Caco-2 (cell line): ENCODE results near the gene RBM47. TPM values are rescaled to one million over a fixed set of nuclear protein-coding genes. Genes with fewer than 3 reads are reported as not detected.
"Not testable (repeated sequence)": the region's sequence is repeated elsewhere in the genome, so short reads cannot be mapped to it uniquely, and the experiment has no call there.

Source experiments
- BruUV-seq: library from RNA; stranded (reverse); fragments of 400-500 nt; replicated peaks from 2 replicates; lab custom pipeline; 2021; lab: Mats Ljungman, UMichigan
- CTCF ChIA-PET: fragments of 300-600 bp; sonication (Branson Sonifier 250); formaldehyde crosslinking; loops from one replicate; lab custom pipeline; 2022; ENCODE audit warnings: antibody characterized with exemption; lab: Charles Lee
- POLR2A ChIA-PET: fragments of 300-600 bp; sonication (Branson Sonifier 250); formaldehyde crosslinking; loops from one replicate; lab custom pipeline; 2022; ENCODE audit warnings: antibody characterized with exemption; lab: Charles Lee
- DNase-seq, 2 experiments: peaks; one replicate each; pipeline versions ENCODE4 v3.0.0 to v3.0.0-alpha.2; 2020 to 2022
- H3K27me3 ChIP-seq: replicated peaks from 2 replicates; pipeline ENCODE4 v1.6.0; 2011; ENCODE audit warnings: low read length; ENCODE audit not compliant: control insufficient read depth, insufficient read depth
- H3K36me3 ChIP-seq: 2 replicates; pipeline ENCODE4 v1.5.1; 2011; ENCODE audit warnings: low read length; ENCODE audit not compliant: control insufficient read depth, insufficient read depth
- H3K4me1 ChIP-seq: fragments of 250-450 bp; sonication (Bioruptor Pico); 2 replicates; pipeline ENCODE4 v1.5.1; 2020; ENCODE audit warnings: mild to moderate bottlenecking
- H3K4me3 ChIP-seq: 2 replicates; pipeline ENCODE4 v1.5.1; 2011; ENCODE audit warnings: low read depth, mild to moderate bottlenecking, control low read depth, low read length
- H3K9me3 ChIP-seq: fragments of 250-450 bp; sonication (Bioruptor Pico); 2 replicates; pipeline ENCODE4 v1.5.1; 2020; ENCODE audit warnings: mild to moderate bottlenecking, moderate library complexity
- H3K27ac Mint-ChIP-seq: one replicate; pipeline ENCODE4 v1.8.0; 2022; ENCODE audit warnings: mixed read lengths; ENCODE audit not compliant: unreplicated experiment
- H3K27me3 Mint-ChIP-seq: one replicate; pipeline ENCODE4 v1.8.0; 2022; ENCODE audit warnings: mixed read lengths; ENCODE audit not compliant: insufficient read depth, unreplicated experiment
- H3K36me3 Mint-ChIP-seq: one replicate; pipeline ENCODE4 v1.8.0; 2022; ENCODE audit warnings: mild to moderate bottlenecking, mixed read lengths; ENCODE audit not compliant: insufficient read depth, unreplicated experiment
- H3K4me1 Mint-ChIP-seq: one replicate; pipeline ENCODE4 v1.8.0; 2022; ENCODE audit warnings: low read depth, mixed read lengths; ENCODE audit not compliant: unreplicated experiment
- H3K4me3 Mint-ChIP-seq: one replicate; pipeline ENCODE4 v1.8.0; 2022; ENCODE audit warnings: mild to moderate bottlenecking, moderate library complexity, mixed read lengths; ENCODE audit not compliant: unreplicated experiment
- H3K9me3 Mint-ChIP-seq: one replicate; pipeline ENCODE4 v1.8.0; 2022; ENCODE audit warnings: mixed read lengths; ENCODE audit not compliant: unreplicated experiment
- CTCF ChIP-seq, 2 experiments: fragments of 200-600 bp in 1 of 2; IDR thresholded peaks; 1 replicate in 1 of 2; 2 replicates in 1 of 2; pipeline versions ENCODE4 v1.5.1 to v1.8.0; 2011 to 2022; ENCODE audit warnings: antibody characterized with exemption in 1 of 2, control low read depth in 1 of 2, inconsistent platforms in 1 of 2, low read depth in 1 of 2, low read length in 1 of 2, mild to moderate bottlenecking in 1 of 2, moderate library complexity in 1 of 2; ENCODE audit not compliant: insufficient read depth in 1 of 2, severe bottlenecking in 1 of 2, unreplicated experiment in 1 of 2
- intact Hi-C: fragments of 100-400 bp; cut with micrococcal nuclease; formaldehyde crosslinking; loops from one replicate; pipeline ENCODE4 v1.10.0; 2022; ENCODE audit not compliant: unreplicated experiment
- total RNA-seq: library from RNA; stranded (reverse); gene quantifications from 2 replicates; pipeline ENCODE4 v1.2.3, GENCODE V29; 2022

The RBM47 gene
- total RNA-seq, 1 experiment from 2014 or later, result 62.1 TPM

DNA sequence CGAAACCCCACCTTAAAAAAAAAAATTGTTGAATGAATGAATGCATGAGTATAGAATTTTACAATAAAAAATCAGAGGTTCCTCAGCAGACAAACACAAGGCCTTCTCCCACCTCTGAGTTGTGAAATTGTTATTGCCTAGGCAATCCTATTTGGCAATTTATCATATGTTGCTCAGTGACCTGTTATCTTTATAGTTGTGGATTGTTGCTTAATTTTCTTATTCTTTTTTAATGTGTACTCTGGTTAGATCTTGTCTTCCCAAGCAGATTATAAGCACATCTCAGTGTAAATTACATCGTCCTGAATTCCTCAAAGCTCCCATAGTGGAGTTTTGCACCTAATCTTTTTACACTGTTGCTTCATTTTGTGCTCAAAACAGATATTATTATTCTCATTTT is 71.9 kb downstream of the RBM47 start:
- ChIA-PET CTCF (no interaction called here), POLR2A (no interaction called here)
- no TSS peak for BruUV-seq
- H3K4me3 Mint-ChIP-seq, result no peak overlapping the region
- no peak overlapping the region for H3K27ac Mint-ChIP-seq
- H3K27me3 Mint-ChIP-seq, result no peaks in the 10 kb centered on the region
- no peak for DNase-seq
- no peak for TF ChIP-seq CTCF (IDR thresholded peaks at IDR 0.05; ENCODE audit: insufficient read depth in 1 of 2, low read depth in 1 of 2, low read length in 1 of 2, severe bottlenecking in 1 of 2, unreplicated experiment in 1 of 2)
- H3K4me1 Mint-ChIP-seq, result peaks cover 12% of the 10 kb centered on the region
- Histone ChIP-seq H3K4me3 (no peak overlapping the region), H3K4me1 (peaks cover 33% of the 10 kb centered on the region), H3K9me3 (no peaks in the 10 kb centered on the region), H3K36me3 (no peaks in the 10 kb centered on the region), H3K27me3 (no peaks in the 10 kb centered on the region)
- no peaks in the 10 kb centered on the region for H3K9me3 Mint-ChIP-seq
- peaks cover 6% of the 10 kb centered on the region for H3K36me3 Mint-ChIP-seq
- intact Hi-C loops, result no loop called here

DNA sequence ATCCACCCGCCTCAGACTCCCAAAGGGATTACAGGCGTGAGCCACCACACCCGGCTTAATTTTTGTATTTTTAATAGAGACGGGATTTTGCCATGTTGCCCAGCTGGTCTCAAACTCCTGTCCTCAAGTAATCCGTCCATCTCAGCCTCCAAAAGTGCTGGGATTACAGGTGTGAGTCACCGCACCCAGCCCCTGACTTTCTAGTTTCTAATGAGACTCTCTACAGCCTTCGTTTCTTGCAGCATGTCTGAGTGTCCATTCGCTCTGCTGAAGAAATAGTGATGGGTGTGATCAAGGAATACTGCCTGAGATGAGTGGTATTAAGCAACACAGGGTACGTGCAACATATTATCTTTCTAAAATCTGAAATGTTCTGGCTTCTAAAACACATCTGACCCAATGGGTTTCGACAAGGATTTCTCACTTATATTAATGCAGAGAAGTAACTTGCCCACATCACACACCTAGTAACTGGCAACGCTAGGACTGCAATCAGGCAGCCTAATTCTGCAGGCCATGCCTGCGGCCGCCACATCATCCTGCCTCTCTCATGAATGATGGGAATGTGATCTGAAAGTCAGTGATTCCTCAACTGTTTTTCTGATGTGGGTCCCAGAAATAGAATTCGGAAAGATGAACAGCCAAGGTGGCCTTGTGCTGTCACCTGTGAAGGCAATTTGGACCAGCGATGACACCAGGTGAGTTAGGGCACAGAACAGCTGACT is 74.3 kb downstream of the RBM47 start:
- Mint-ChIP-seq H3K36me3 (peaks cover 16% of the 10 kb centered on the region), H3K4me1 (peaks cover 27% of the 10 kb centered on the region), H3K4me3 (no peak overlapping the region), H3K27ac (no peak overlapping the region), H3K9me3 (no peaks in the 10 kb centered on the region), H3K27me3 (no peaks in the 10 kb centered on the region)
- no peak for TF ChIP-seq CTCF (IDR thresholded peaks at IDR 0.05; ENCODE audit: insufficient read depth in 1 of 2, low read depth in 1 of 2, low read length in 1 of 2, severe bottlenecking in 1 of 2, unreplicated experiment in 1 of 2)
- no peaks in the 10 kb centered on the region for H3K27me3 ChIP-seq
- ChIA-PET CTCF (no interaction called here), POLR2A (no interaction called here)
- H3K4me1 ChIP-seq, result peaks cover 33% of the 10 kb centered on the region
- DNase-seq, result no peak
- H3K4me3 ChIP-seq, result no peak overlapping the region
- intact Hi-C loops, result no loop called here
- H3K9me3 ChIP-seq, result no peaks in the 10 kb centered on the region
- H3K36me3 ChIP-seq, result no peaks in the 10 kb centered on the region
- BruUV-seq, result no TSS peak

DNA sequence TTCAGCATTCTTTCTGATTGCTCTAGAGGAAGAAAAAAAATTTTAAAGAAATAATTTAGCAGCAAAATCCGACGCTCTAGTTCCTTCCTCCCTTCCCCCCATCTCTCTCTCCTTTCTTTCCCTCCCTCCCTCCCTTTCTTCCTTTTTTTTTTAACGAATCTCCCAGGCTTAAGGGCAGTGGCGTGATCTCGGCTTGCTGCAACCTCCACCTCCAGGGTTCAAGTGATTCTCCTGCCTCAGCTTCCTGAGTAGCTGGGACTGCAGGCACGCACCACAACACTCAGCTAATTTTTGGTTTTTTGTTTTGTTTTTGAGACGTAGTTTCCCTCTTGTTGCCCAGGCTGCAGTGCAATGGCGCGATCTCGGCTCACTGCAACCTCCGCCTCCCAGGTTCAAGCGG is 75.0 kb downstream of the RBM47 start:
- H3K4me1 Mint-ChIP-seq, result peaks cover 20% of the 10 kb centered on the region
- H3K9me3 Mint-ChIP-seq, DNase-seq, H3K27ac Mint-ChIP-seq, H3K27me3 Mint-ChIP-seq, intact Hi-C loops, H3K27me3 ChIP-seq, H3K9me3 ChIP-seq, POLR2A ChIA-PET, BruUV-seq, H3K4me3 Mint-ChIP-seq, H3K36me3 ChIP-seq, H3K4me3 ChIP-seq: not testable (repeated sequence)
- H3K36me3 Mint-ChIP-seq, result peaks cover 10% of the 10 kb centered on the region
- peaks cover 30% of the 10 kb centered on the region for H3K4me1 ChIP-seq
- CTCF ChIA-PET, result interaction anchor here (0.7 kb wide), 1 partner anchor 39 kb away, joined by 3 read pairs; no protein-coding TSS in a partner anchor
